AG10803 (cell line): Measurements from ENCODE around the gene ASMTL.
A peak's percentile ranks its signal among the peaks of the same experiment; 100 is the strongest.

Experiments
- DNase-seq: peaks from one replicate; pipeline ENCODE4 v3.0.0; 2010; ENCODE audit warnings: low read depth
- H3K4me3 ChIP-seq: 2 replicates; pipeline ENCODE4 v1.5.1; 2011; ENCODE audit warnings: mild to moderate bottlenecking, low read length, control low read depth
- CTCF ChIP-seq: conservative IDR thresholded peaks from 2 replicates; pipeline ENCODE4 v1.5.1; 2011; ENCODE audit warnings: mild to moderate bottlenecking, low read length, control low read depth, inconsistent platforms

Gene ASMTL

DNA sequence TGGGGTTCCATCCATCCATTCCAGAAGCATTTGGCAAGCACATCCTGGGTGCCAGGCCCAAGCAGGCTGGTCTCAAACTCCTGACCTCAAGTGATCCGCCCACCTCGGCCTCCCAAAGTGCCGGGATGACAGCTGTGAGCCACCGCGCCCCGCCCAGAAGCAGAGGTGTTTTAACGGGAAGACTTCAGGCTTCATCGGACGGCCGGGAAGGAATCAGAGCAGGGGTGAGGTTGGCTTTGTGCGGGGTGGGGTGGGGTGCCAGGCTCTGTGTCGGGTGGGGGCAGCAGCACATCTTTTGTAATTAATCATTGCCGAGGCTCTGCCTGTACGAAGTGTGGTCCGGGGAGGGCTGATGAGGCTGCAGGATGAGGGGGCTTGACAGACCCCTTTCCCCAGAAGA, 55.7 kb downstream of the ASMTL start:
- no peak overlapping the region for H3K4me3 ChIP-seq
- no peak for DNase-seq
- TF ChIP-seq CTCF: no peak

- no peak overlapping the region for H3K4me3 ChIP-seq
- TF ChIP-seq CTCF: no peak
- DNase-seq: no peak
Measured at GRCh38 chrX:1395646-1396216, 57.0 kb downstream of the ASMTL start.

GRCh38 chrX:1394731-1395501, 57.8 kb downstream of the ASMTL start:
- DNase-seq: peak; percentile 33
- peak overlapping the region; percentile 85 for H3K4me3 ChIP-seq
- no peak for TF ChIP-seq CTCF

- no peak for DNase-seq
- TF ChIP-seq CTCF: no peak
Measured at GRCh38 chrX:1393871-1394615, 58.7 kb downstream of the ASMTL start.

GRCh38 chrX:1392376-1393068, 60.2 kb downstream of the ASMTL start:
- DNase-seq: peak; percentile 67
- peak overlapping the region; percentile 85 for H3K4me3 ChIP-seq
- no peak for TF ChIP-seq CTCF

More at GRCh38 chrX:1393871-1394615, 58.7 kb downstream of the ASMTL start:
- H3K4me3 ChIP-seq: peak overlapping the region; percentile 85

DNA sequence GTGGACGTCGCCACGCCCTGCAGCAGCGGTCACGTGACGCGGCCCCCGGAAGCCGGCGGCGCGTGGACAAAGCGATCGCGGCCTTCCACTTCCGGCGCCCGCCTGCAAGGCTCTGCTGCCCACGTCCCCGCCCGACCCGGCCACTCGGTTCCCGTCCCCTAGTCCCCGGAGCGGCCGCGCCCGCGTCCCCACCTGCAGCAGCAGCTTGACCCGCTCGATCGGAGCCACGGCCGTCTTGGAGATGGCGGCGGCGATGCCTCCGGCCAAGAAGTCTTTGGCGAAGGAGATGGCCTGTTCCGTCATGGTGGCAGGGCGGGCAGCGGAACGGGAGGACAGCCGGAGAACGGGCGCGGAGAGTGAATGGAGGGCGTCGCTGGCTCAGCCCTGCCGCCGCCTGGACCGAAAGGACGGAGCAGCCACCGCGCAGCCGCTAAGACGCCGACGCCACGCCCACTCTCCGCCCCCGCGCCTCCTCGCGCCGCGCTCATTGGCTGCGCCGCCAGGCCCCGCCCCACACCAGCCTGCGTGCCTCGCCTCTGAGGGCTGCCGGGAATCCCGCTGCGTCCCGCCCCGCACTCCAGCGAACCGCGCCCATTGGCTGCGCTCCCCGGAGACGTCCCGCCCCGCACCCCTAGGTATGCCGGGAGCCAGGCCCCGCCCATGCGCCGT, 60.9 kb downstream of the ASMTL start, which contains the start of gene SLC25A6:
Gene SLC25A6, minus strand, starts transcription at position 407 of the 669 bp plus-strand sequence. Its CDS starts 104 bp downstream, at position 303.
- peak; percentile 96 for DNase-seq
- H3K4me3 ChIP-seq: peak within 1 kb of the TSS; percentile 100
- no peak; the same call in 1 of the 2 replicates for TF ChIP-seq CTCF
